Stomach (tissue), 9 donors: ENCODE measurements around the gene ZC3H13. TPM values are rescaled to one million over a fixed set of nuclear protein-coding genes. Genes with fewer than 3 reads are reported as not detected.

Experiments
- DNase-seq, 2 donors: peaks; one replicate each; pipeline versions ENCODE4 v3.0.0 to v3.0.0-alpha.2; 2013 to 2019
- H3K27ac ChIP-seq, 5 donors: fragments of 200-600 bp in 4 of 5; sonication (generic) in 4 of 5; one replicate each; pipeline ENCODE4 v1.5.1; 2013 to 2019; ENCODE audit warnings: mild to moderate bottlenecking in 1 of 5, moderate library complexity in 1 of 5
- H3K27me3 ChIP-seq, 3 donors: fragments of 200-600 bp; sonication (generic); one replicate each; pipeline ENCODE4 v1.5.1; 2017 to 2019; ENCODE audit warnings: mixed run types in 1 of 3
- H3K36me3 ChIP-seq, 4 donors: fragments of 200-600 bp; sonication (generic); 1 replicate in 3 of 4; 2 replicates in 1 of 4; pipeline ENCODE4 v1.5.1; 2016 to 2019
- H3K4me1 ChIP-seq, 4 donors: fragments of 200-600 bp; sonication (generic); one replicate each; pipeline ENCODE4 v1.5.1; 2016 to 2019
- H3K4me3 ChIP-seq, 4 donors: fragments of 200-600 bp; sonication (generic) in 3 of 4; one replicate each; pipeline ENCODE4 v1.5.1; 2016 to 2019; ENCODE audit warnings: mild to moderate bottlenecking in 1 of 4
- H3K9me3 ChIP-seq, 4 donors: fragments of 200-600 bp; sonication (generic); one replicate each; pipeline ENCODE4 v1.5.1; 2016 to 2019
- CTCF ChIP-seq, 7 experiments: fragments of 450-650 bp in 4 of 7; fragments of 200-600 bp in 3 of 7; sonication (generic) in 3 of 7; IDR thresholded peaks; one replicate each; pipeline ENCODE4 v1.5.1; 2016 to 2019; ENCODE audit warnings: antibody characterized with exemption in 7 of 7, control low read depth in 2 of 7, mild to moderate bottlenecking in 1 of 7
- EP300 ChIP-seq: sonication (generic); formaldehyde crosslinking; IDR thresholded peaks from one replicate; pipeline ENCODE4 v1.6.1; 2017; ENCODE audit warnings: antibody characterized with exemption
- POLR2A ChIP-seq, 4 donors: fragments of 450-650 bp; IDR thresholded peaks; one replicate each; pipeline ENCODE4 v1.6.1; 2016; ENCODE audit warnings: antibody characterized with exemption in 4 of 4, control low read depth in 2 of 4, mild to moderate bottlenecking in 1 of 4, moderate library complexity in 1 of 4
- POLR2AphosphoS5 ChIP-seq, 3 donors: sonication (generic); formaldehyde crosslinking; IDR thresholded peaks; one replicate each; pipeline ENCODE4 v1.6.1; 2016; ENCODE audit warnings: antibody characterized with exemption in 3 of 3
- WGBS, 5 donors: extraction: QIAGEN DNeasy Blood & Tissue Kit in 3 of 5; methylation state at CpG; one replicate each; pipeline versions ENCODE4 v1.1.5 to v1.1.7; 2013 to 2018; 5-methylcytosine and 5-hydroxymethylcytosine counted together
- intact Hi-C: fragments of 100-400 bp; cut with DNase I; formaldehyde crosslinking; loops from one replicate; pipeline ENCODE4 v1.15.1; 2023; ENCODE audit warnings: low total_unique reads
- polyA plus RNA-seq, 3 donors: library from polyadenylated mRNA; stranded (reverse); fragments of 200-250 nt; gene quantifications; one replicate each; pipeline ENCODE4 v1.2.3, GENCODE V29; 2013
- total RNA-seq, 5 donors: library from RNA; depleted of rRNA; stranded (reverse); fragments of >200 nt; gene quantifications; one replicate each; pipeline versions ENCODE4 v1.1.0 to v1.2.3, GENCODE V29; 2014 to 2016
- donor health status: healthy with polysubstance abuse.
- donor health status: Bipolar disorder and iron deficiency.
- donor health status: healthy.

ZC3H13 gene
- total and polyA plus RNA-seq, 8 donors: 8.5 to 67.1 (median 14.2) TPM

DNA sequence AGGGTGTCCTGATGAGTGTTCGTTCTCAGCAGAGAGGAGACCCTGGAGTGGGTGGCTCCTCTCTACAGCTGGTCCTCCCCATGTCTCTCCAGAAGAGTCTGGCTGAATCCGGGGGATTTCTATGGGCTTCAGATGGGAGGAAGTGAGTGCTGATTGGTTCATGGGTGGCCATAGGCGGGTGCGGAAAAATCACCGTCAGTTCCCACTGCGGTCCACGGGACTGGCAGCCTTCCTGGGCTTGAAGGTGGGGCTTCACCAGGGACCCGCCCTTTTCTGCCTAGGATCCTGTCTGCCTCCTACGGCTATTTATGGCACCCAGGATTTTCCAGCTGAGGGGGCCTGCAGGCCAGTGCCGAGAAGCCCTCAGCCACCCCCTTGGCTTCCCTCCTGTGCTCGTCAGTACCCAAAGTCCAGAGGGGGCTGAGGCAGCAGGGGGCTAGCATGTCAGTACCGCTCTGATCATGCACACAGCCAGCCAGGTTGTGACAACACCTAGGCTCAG lies 33.9 kb upstream of the ZC3H13 start:
- no peak overlapping the region for H3K4me3 ChIP-seq
- WGBS, 5 donors: 83 to 92% (median 84%) methylated on average over 9 to 12 of the region's 12 CpGs
- H3K4me1 ChIP-seq: no peaks in the 10 kb centered on the region
- intact Hi-C loops: no loop called here
- TF ChIP-seq POLR2AphosphoS5 (IDR thresholded peaks at IDR 0.05): no peak
- no peak for TF ChIP-seq CTCF (IDR thresholded peaks at IDR 0.05)
- TF ChIP-seq POLR2A (IDR thresholded peaks at IDR 0.05): no peak
- no peak for DNase-seq
- no peaks in the 10 kb centered on the region for H3K36me3 ChIP-seq
- H3K27me3 ChIP-seq: peaks cover 0 to 5% (median 3%) of the 10 kb centered on the region in 3 donors
- H3K9me3 ChIP-seq: no peaks in the 10 kb centered on the region
- H3K27ac ChIP-seq: no peak overlapping the region

- Histone ChIP-seq H3K4me3 (no peak overlapping the region), H3K9me3 (no peaks in the 10 kb centered on the region), H3K4me1 (no peaks in the 10 kb centered on the region), H3K36me3 (no peaks in the 10 kb centered on the region), H3K27me3 (peaks cover 0 to 5% (median 3%) of the 10 kb centered on the region in 3 donors), H3K27ac (no peak overlapping the region)
- TF ChIP-seq CTCF (IDR thresholded peaks at IDR 0.05) (no peak), POLR2A (IDR thresholded peaks at IDR 0.05) (no peak)
- intact Hi-C loops: no loop called here
- 89 to 95% (median 91%) methylated on average over 13 of the region's 13 CpGs for WGBS, 5 donors
- no peak for DNase-seq
Measured at GRCh38 chr13:46085737-46086136, 33.2 kb upstream of the ZC3H13 start.

DNA sequence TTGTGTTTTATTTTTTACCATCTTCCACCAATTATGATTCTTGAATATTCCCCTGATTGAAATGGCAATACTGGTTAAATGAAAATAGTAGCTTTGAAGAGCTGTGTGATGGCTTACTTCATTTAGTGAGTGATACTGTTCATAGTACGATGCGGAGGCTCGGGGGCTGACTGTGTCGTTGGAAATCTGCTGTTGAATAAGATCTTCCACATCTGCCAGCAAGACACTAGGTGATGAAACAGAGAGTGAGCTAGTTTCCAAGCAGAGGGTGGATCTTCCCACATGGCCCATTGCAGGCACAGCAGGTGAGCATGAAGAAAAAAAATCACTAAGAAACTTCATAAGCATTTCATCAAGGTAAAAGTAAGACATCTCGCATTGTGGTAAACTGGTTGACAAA lies 29.8 kb upstream of the ZC3H13 start:
- WGBS, 5 donors: 92 to 96% (median 95%) methylated on average over 5 of the region's 5 CpGs
- no peak for TF ChIP-seq CTCF (IDR thresholded peaks at IDR 0.05)
- TF ChIP-seq POLR2AphosphoS5 (IDR thresholded peaks at IDR 0.05): no peak
- TF ChIP-seq POLR2A (IDR thresholded peaks at IDR 0.05): no peak
- TF ChIP-seq EP300: no peak
- no peak overlapping the region for H3K4me3 ChIP-seq
- peaks cover 0 to 5% (median 0%) of the 10 kb centered on the region in 3 donors for H3K27me3 ChIP-seq
- H3K9me3 ChIP-seq: no peaks in the 10 kb centered on the region
- no peak for DNase-seq
- H3K4me1 ChIP-seq: no peaks in the 10 kb centered on the region
- intact Hi-C loops: no loop called here
- H3K36me3 ChIP-seq: no peaks in the 10 kb centered on the region
- H3K27ac ChIP-seq: no peak overlapping the region

DNA sequence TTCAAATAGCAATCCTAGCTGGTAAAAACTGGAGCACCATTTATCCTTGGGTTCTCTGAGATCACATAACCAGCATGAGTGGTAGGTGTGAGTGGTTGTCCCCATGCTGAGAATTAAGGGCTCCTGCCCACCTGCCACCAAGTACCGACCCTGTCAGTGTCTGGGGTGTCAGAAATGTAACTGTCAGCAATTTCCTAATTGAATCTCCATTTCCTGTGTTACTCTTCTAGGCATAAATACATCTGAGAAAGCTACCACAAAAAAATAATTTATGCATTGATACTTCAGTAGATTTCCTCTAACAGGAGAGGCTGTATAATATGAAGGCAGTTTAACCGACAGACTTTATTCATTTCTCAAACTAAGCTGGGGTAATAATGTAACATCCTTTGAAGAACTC lies 27.2 kb upstream of the ZC3H13 start:
- intact Hi-C loops: no loop called here
- no peak for DNase-seq
- Histone ChIP-seq H3K36me3 (no peaks in the 10 kb centered on the region), H3K4me3 (no peak overlapping the region), H3K27ac (no peak overlapping the region), H3K4me1 (no peaks in the 10 kb centered on the region), H3K9me3 (no peaks in the 10 kb centered on the region), H3K27me3 (no peaks in the 10 kb centered on the region)
- TF ChIP-seq CTCF (IDR thresholded peaks at IDR 0.05): no peak
- TF ChIP-seq EP300: no peak
- no peak for TF ChIP-seq POLR2AphosphoS5 (IDR thresholded peaks at IDR 0.05)
- 62 to 84% (median 68%) methylated on average over 2 of the region's 2 CpGs for WGBS, 5 donors
